Lung (tissue), 12 donors: ENCODE measurements around the gene PRR5L. TPM values are rescaled to one million over a fixed set of nuclear protein-coding genes. Genes with fewer than 3 reads are reported as not detected.

Experiments
- ATAC-seq: fragments of 200-7000 bp; cut with Tn5 transposase; one replicate; pipeline ENCODE4 v1.9.1; 2020; ENCODE audit warnings: moderate number of reproducible peaks; ENCODE audit not compliant: insufficient read depth, low FRiP score
- DNase-seq, 3 donors: peaks; one replicate each; pipeline ENCODE4 v3.0.0-alpha.2; 2013 to 2017
- H3K27ac ChIP-seq, 2 donors: one replicate each; pipeline ENCODE4 v1.5.1; 2013; ENCODE audit warnings: mild to moderate bottlenecking in 2 of 2, moderate library complexity in 2 of 2, control low read depth in 1 of 2, inconsistent platforms in 1 of 2, low read depth in 1 of 2, low read length in 1 of 2
- H3K27me3 ChIP-seq, 3 donors: one replicate each; pipeline ENCODE4 v1.5.1; 2013; ENCODE audit warnings: low read length in 2 of 3; ENCODE audit not compliant: control insufficient read depth in 3 of 3, insufficient read depth in 3 of 3
- H3K36me3 ChIP-seq, 4 donors: one replicate each; pipeline ENCODE4 v1.5.1; 2013; ENCODE audit warnings: low read length in 4 of 4, mild to moderate bottlenecking in 1 of 4, moderate library complexity in 1 of 4; ENCODE audit not compliant: control insufficient read depth in 4 of 4, insufficient read depth in 4 of 4
- H3K4me1 ChIP-seq, 5 donors: one replicate each; pipeline ENCODE4 v1.5.1; 2013; ENCODE audit warnings: low read length in 5 of 5, mild to moderate bottlenecking in 2 of 5, moderate library complexity in 1 of 5; ENCODE audit not compliant: control insufficient read depth in 5 of 5, insufficient read depth in 5 of 5
- H3K4me3 ChIP-seq: one replicate; pipeline ENCODE4 v1.5.1; 2013; ENCODE audit warnings: mild to moderate bottlenecking, control low read depth, moderate library complexity
- H3K9ac ChIP-seq, 2 donors: one replicate each; pipeline ENCODE4 v1.5.1; 2013; ENCODE audit warnings: low read length in 2 of 2, control low read depth in 1 of 2; ENCODE audit not compliant: insufficient read depth in 1 of 2
- H3K9me3 ChIP-seq, 4 donors: one replicate each; pipeline ENCODE4 v1.5.1; 2013; ENCODE audit warnings: low read length in 3 of 4, mild to moderate bottlenecking in 1 of 4, moderate library complexity in 1 of 4; ENCODE audit not compliant: control insufficient read depth in 4 of 4, insufficient read depth in 3 of 4
- WGBS, 2 donors: extraction: QIAGEN DNeasy Blood & Tissue Kit; methylation state at CpG; one replicate each; pipeline ENCODE4 v1.1.7; 2013; 5-methylcytosine and 5-hydroxymethylcytosine counted together
- polyA plus RNA-seq, 2 donors: library from polyadenylated mRNA; stranded (reverse); fragments of 200-250 nt; gene quantifications; one replicate each; pipeline ENCODE4 v1.2.1, GENCODE V29; 2013
- total RNA-seq, 2 donors: library from RNA; depleted of rRNA in 1 of 2; stranded (reverse); fragments of >200 nt in 1 of 2; gene quantifications; one replicate each; pipeline ENCODE4 v1.2.1, GENCODE V29; 2014 to 2021
- TF ChIP-seq, protein P1 (sequence below): IDR thresholded peaks from 2 replicates; pipeline ENCODE4 v1.5.1; 2012; ENCODE audit warnings: mild to moderate bottlenecking; ENCODE audit errors: control extremely low read depth, extremely low read depth
- donor health status: control.
- donor health status: control.
- donor health status: Bipolar disorder and iron deficiency.
- donor health status: healthy.
- donor health status: DM: yes; HTN: yes; CAD: no.

Gene PRR5L
- total and polyA plus RNA-seq, 4 donors: 6.3 to 27.5 (median 9.0) TPM

DNA sequence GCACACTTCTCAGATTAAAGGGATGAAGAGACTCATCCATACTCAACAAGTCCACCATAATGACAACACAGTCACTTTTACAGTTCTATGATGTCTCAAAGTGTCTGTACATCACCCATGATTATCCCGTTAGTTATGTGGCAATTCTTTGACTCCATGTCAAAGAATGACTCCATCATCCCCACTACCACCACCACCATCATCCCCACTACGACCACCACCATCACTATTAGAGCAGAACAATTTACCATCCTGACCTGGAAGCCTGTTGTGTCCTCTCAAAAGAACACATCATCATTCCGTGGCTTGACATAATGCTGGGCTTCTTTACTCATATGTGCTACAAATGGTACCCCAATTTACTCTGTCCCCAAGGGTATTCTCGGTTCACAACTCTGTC lies 13.7 kb downstream of the PRR5L start:
- 92 to 97% methylated on average over 4 of the region's 4 CpGs for WGBS, 2 donors
- Histone ChIP-seq H3K27me3 (no peaks in the 10 kb centered on the region), H3K36me3 (no peaks in the 10 kb centered on the region), H3K27ac (no peak overlapping the region), H3K4me1 (peaks cover 0 to 7% (median 0%) of the 10 kb centered on the region in 5 donors), H3K9me3 (no peaks in the 10 kb centered on the region), H3K4me3 (no peak overlapping the region), H3K9ac (no peak overlapping the region)
- TF ChIP-seq, protein P1, sequence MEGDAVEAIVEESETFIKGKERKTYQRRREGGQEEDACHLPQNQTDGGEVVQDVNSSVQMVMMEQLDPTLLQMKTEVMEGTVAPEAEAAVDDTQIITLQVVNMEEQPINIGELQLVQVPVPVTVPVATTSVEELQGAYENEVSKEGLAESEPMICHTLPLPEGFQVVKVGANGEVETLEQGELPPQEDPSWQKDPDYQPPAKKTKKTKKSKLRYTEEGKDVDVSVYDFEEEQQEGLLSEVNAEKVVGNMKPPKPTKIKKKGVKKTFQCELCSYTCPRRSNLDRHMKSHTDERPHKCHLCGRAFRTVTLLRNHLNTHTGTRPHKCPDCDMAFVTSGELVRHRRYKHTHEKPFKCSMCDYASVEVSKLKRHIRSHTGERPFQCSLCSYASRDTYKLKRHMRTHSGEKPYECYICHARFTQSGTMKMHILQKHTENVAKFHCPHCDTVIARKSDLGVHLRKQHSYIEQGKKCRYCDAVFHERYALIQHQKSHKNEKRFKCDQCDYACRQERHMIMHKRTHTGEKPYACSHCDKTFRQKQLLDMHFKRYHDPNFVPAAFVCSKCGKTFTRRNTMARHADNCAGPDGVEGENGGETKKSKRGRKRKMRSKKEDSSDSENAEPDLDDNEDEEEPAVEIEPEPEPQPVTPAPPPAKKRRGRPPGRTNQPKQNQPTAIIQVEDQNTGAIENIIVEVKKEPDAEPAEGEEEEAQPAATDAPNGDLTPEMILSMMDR: no peak
- DNase-seq (no peak), ATAC-seq (no peak)

DNA sequence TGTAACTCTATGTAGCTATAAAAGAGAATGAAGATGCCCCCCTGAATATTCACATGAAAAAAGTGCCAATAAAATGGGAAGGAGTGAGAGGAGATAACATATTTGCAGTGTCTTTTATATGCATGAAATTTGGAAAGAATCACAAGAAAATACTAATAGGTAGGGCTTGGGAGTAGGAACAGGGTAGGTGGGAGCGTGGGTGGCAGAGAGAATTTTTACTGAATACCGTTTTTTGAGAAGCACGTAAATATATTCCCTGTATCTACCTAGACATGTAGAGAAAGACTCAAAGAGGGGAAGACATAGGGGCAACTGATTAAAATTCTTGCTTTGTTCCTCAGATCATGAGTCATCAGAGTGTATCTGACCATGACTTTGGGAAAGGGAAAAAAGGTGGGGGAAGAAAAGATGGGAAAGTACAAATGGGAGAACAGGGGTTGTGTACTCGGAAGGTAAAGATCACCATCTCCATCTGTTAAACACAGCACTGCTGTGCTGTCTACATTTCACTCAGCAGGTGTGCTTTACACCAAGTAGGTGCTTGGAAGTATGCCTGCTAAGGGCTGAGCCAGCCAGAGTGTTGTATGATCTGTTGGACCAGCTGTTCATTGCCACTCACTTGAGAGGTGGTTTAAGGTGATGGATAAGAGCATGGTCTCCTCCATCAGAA lies 16.0 kb downstream of the PRR5L start:
- ATAC-seq: no peak
- 92 to 95% methylated on average over 4 of the region's 4 CpGs for WGBS, 2 donors

DNA sequence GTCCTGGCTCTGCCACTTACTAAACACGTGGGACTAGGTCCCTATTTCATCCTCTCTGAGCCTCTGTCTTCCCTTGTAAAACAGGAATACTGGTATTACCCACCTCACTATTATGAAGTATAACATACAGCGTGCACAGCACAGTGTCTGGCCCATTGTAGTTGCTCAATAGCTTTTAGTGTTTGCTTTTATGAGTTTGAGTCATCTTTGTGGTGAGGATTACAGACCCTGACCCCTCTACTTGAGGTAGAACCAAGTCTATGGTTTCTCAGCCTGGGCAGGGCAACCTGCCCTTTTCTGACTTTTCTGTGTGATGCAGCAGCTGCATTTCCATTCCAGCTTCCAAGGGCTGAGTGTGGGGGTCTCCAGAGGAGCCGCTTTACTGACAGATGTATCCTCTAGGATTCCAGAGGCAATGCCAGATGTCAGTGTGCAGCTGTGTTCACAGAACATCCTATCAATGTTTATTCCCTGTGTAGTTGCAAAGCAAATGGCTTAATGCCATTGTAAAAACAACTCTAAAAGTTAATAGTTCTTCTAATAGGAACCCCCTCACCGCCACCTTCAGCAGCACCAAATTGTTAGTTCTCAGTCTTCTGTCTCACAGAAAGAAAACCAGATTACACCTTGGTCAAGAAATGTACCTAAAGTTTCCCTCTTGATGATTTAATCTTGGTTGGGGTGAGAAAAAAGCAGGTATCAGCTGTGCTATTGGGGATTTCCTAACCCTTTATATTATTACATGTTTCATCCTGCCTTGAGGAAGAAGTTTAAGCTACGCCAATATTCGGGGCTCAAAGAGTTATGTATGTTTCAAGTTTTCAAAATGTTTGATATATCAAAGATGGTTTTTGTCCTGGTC lies 16.8 kb downstream of the PRR5L start:
- TF ChIP-seq, protein P1: no peak
- Histone ChIP-seq H3K36me3 (no peaks in the 10 kb centered on the region), H3K4me1 (peaks cover 0 to 7% (median 0%) of the 10 kb centered on the region in 5 donors), H3K9ac (no peak overlapping the region), H3K27ac (no peak overlapping the region), H3K9me3 (no peaks in the 10 kb centered on the region), H3K4me3 (no peak overlapping the region), H3K27me3 (no peaks in the 10 kb centered on the region)
- WGBS, 2 donors: 65 to 76% methylated on average over 6 of the region's 6 CpGs
- DNase-seq (peak; percentile 58 to 71 (median 68)), ATAC-seq (no peak)

More for the DNA sequence above, 16.0 kb downstream of the PRR5L start:
- no peak overlapping the region for H3K9ac ChIP-seq
- TF ChIP-seq, protein P1: no peak
- no peaks in the 10 kb centered on the region for H3K9me3 ChIP-seq
- H3K27me3 ChIP-seq: no peaks in the 10 kb centered on the region
- no peaks in the 10 kb centered on the region for H3K36me3 ChIP-seq
- no peak overlapping the region for H3K4me3 ChIP-seq
- H3K27ac ChIP-seq: no peak overlapping the region
- DNase-seq: no peak
- peaks cover 0 to 7% (median 0%) of the 10 kb centered on the region in 5 donors for H3K4me1 ChIP-seq
